Upper lobe of left lung (tissue), 4 donors: Measurements from ENCODE around the gene SMYD2.

Experiments
- CTCF ChIP-seq, 6 experiments: fragments of 450-650 bp in 4 of 6; fragments of 200-600 bp in 2 of 6; sonication (generic) in 2 of 6; IDR thresholded peaks; one replicate each; pipeline ENCODE4 v1.5.1; 2016 to 2019; ENCODE audit warnings: antibody characterized with exemption in 6 of 6
- EP300 ChIP-seq, 4 donors: sonication (generic); formaldehyde crosslinking; IDR thresholded peaks; one replicate each; pipeline ENCODE4 v1.5.1; 2017; ENCODE audit warnings: antibody characterized with exemption in 4 of 4, control low read depth in 2 of 4
- POLR2A ChIP-seq, 4 donors: fragments of 450-650 bp; IDR thresholded peaks; one replicate each; pipeline ENCODE4 v1.5.1; 2016 to 2017; ENCODE audit warnings: antibody characterized with exemption in 4 of 4, mild to moderate bottlenecking in 2 of 4
- POLR2AphosphoS5 ChIP-seq, 2 donors: sonication (generic); formaldehyde crosslinking; IDR thresholded peaks; one replicate each; pipeline ENCODE4 v1.5.1; 2017; ENCODE audit warnings: antibody characterized with exemption in 2 of 2

- TF ChIP-seq POLR2A (IDR thresholded peaks at IDR 0.05) (no peak), CTCF (IDR thresholded peaks at IDR 0.05) (no peak), EP300 (IDR thresholded peaks at IDR 0.05) (no peak), POLR2AphosphoS5 (IDR thresholded peaks at IDR 0.05) (no peak)
These were observed 9.6 kb downstream of the SMYD2 start for GRCh38 chr1:214290424-214291037.
